Measurements from ENCODE around the gene ARHGAP10. TPM values are rescaled to one million over a fixed set of nuclear protein-coding genes. Genes with fewer than 3 reads are reported as not detected.

ARHGAP10 gene
- total RNA-seq, 1 experiment from 2014 or later = 11.7 TPM

- CTCF ChIA-PET = interaction anchor here (0.6 kb wide), 1 partner anchor 12 kb away, joined by 4 read pairs; no protein-coding TSS in a partner anchor
- H3K27ac ChIP-seq (ENCODE audit: low read length) = no peak overlapping the region
- no peak overlapping the region for H3K4me3 ChIP-seq (ENCODE audit: low read depth in 2 of 2, low read length in 2 of 2)
- TF ChIP-seq CTCF (IDR thresholded peaks at IDR 0.05) (no peak), POLR2AphosphoS5 (IDR thresholded peaks at IDR 0.05; ENCODE audit: low read depth, low read length) (no peak)
- in situ Hi-C loops (cut with HindIII; ENCODE audit: low pct_unique_long_range_greater_than_20kb, low sequenced_read_pairs) (no loop called here), intact Hi-C loops (cut with micrococcal nuclease; ENCODE audit: unreplicated experiment) (no loop called here)
- no peaks in the 10 kb centered on the region for H3K27me3 ChIP-seq (ENCODE audit: control insufficient read depth, insufficient read depth, low read length)
- no peaks in the 10 kb centered on the region for H3K36me3 ChIP-seq (ENCODE audit: control insufficient read depth, insufficient read depth, low read length)
- H3K9me3 ChIP-seq (ENCODE audit: control insufficient read depth, insufficient read depth, low read depth, low read length) = no peaks in the 10 kb centered on the region
- H3K4me1 ChIP-seq (ENCODE audit: control insufficient read depth, insufficient read depth, low read length) = no peaks in the 10 kb centered on the region
- BruUV-seq (replicated peaks) = no TSS peak
- POLR2A ChIA-PET = no interaction called here
- ATAC-seq (no peak), DNase-seq (ENCODE audit: low read depth, low spot score) (no peak)
Observed at GRCh38 chr4:147960971-147961370, 229.1 kb downstream of the ARHGAP10 start.

DNA sequence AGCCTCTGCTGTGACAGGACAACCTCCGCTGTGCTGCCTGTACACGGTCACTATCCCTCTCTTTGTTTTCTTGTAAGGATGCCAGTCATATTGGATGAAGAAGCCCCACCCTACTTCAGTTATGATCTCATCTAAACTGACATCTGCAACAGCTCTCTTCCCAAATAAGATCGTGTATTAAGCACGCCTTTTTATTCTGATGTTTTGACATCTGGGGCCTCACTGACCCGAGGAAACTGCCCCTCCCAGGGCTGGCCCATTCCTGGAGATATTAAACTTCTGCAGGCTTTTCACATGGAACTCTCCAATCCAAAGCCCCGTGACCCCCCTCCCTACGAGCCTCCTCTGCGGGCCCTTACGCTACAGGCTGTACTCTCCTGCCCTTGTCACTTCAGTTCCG is 232.0 kb downstream of the ARHGAP10 start:
- POLR2A ChIA-PET = no interaction called here
- Histone ChIP-seq H3K9me3 (ENCODE audit: control insufficient read depth, insufficient read depth, low read depth, low read length) (no peaks in the 10 kb centered on the region), H3K27me3 (ENCODE audit: control insufficient read depth, insufficient read depth, low read length) (no peaks in the 10 kb centered on the region), H3K27ac (ENCODE audit: low read length) (no peak overlapping the region), H3K4me1 (ENCODE audit: control insufficient read depth, insufficient read depth, low read length) (no peaks in the 10 kb centered on the region), H3K36me3 (ENCODE audit: control insufficient read depth, insufficient read depth, low read length) (no peaks in the 10 kb centered on the region; the same call in 1 of the 2 replicates), H3K4me3 (ENCODE audit: low read depth in 2 of 2, low read length in 2 of 2) (no peak overlapping the region)
- in situ Hi-C loops (cut with HindIII; ENCODE audit: low pct_unique_long_range_greater_than_20kb, low sequenced_read_pairs) = no loop called here
- CTCF ChIA-PET = no interaction called here
- DNase-seq (ENCODE audit: low read depth, low spot score) (no peak), ATAC-seq (no peak)
- no TSS peak for BruUV-seq (replicated peaks)
- intact Hi-C loops (cut with micrococcal nuclease; ENCODE audit: unreplicated experiment) = no loop called here
- no peak for TF ChIP-seq SIN3A (IDR thresholded peaks at IDR 0.05; ENCODE audit: borderline replicate concordance, insufficient read depth, low read depth, low read length)
- TF ChIP-seq TCF7L2 (IDR thresholded peaks at IDR 0.05; ENCODE audit: low read depth, low read length) = no peak
- TF ChIP-seq, protein P1, sequence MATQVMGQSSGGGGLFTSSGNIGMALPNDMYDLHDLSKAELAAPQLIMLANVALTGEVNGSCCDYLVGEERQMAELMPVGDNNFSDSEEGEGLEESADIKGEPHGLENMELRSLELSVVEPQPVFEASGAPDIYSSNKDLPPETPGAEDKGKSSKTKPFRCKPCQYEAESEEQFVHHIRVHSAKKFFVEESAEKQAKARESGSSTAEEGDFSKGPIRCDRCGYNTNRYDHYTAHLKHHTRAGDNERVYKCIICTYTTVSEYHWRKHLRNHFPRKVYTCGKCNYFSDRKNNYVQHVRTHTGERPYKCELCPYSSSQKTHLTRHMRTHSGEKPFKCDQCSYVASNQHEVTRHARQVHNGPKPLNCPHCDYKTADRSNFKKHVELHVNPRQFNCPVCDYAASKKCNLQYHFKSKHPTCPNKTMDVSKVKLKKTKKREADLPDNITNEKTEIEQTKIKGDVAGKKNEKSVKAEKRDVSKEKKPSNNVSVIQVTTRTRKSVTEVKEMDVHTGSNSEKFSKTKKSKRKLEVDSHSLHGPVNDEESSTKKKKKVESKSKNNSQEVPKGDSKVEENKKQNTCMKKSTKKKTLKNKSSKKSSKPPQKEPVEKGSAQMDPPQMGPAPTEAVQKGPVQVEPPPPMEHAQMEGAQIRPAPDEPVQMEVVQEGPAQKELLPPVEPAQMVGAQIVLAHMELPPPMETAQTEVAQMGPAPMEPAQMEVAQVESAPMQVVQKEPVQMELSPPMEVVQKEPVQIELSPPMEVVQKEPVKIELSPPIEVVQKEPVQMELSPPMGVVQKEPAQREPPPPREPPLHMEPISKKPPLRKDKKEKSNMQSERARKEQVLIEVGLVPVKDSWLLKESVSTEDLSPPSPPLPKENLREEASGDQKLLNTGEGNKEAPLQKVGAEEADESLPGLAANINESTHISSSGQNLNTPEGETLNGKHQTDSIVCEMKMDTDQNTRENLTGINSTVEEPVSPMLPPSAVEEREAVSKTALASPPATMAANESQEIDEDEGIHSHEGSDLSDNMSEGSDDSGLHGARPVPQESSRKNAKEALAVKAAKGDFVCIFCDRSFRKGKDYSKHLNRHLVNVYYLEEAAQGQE (IDR thresholded peaks at IDR 0.05; ENCODE audit: insufficient read depth in 1 of 2, low read depth in 2 of 2, low read length in 1 of 2) = no peak
- no peak for TF ChIP-seq CTCF (IDR thresholded peaks at IDR 0.05)
- no peak for TF ChIP-seq POLR2AphosphoS5 (IDR thresholded peaks at IDR 0.05; ENCODE audit: low read depth, low read length)

Data from Panc1 (cell line).